ENCODE measurements around the gene ARX.

Gene ARX

GRCh38 chrX:25023908-25024307 is 8.1 kb upstream of the ARX start:
- H3K4me3 ChIP-seq (ENCODE audit: low read length), result no peak overlapping the region
- TF ChIP-seq CTCF (conservative IDR thresholded peaks at IDR 0.05; ENCODE audit: low read length), result no peak
- DNase-seq (ENCODE audit: low read depth), result no peak

- H3K4me3 ChIP-seq (ENCODE audit: low read length), result no peak overlapping the region
- TF ChIP-seq CTCF (conservative IDR thresholded peaks at IDR 0.05; ENCODE audit: low read length), result no peak
- no peak for DNase-seq (ENCODE audit: low read depth)
Observed at GRCh38 chrX:25022499-25023325, 6.9 kb upstream of the ARX start.

- DNase-seq (ENCODE audit: low read depth), result no peak
- TF ChIP-seq CTCF (conservative IDR thresholded peaks at IDR 0.05; ENCODE audit: low read length), result peak; percentile 23; the same call in 1 of the 2 replicates
- no peak overlapping the region for H3K4me3 ChIP-seq (ENCODE audit: low read length)
Observed at GRCh38 chrX:25020905-25021449, 5.2 kb upstream of the ARX start.

GRCh38 chrX:25020391-25020904 is 4.7 kb upstream of the ARX start:
- no peak for DNase-seq (ENCODE audit: low read depth)
- no peak overlapping the region for H3K4me3 ChIP-seq (ENCODE audit: low read length)
- TF ChIP-seq CTCF (conservative IDR thresholded peaks at IDR 0.05; ENCODE audit: low read length), result no peak

GRCh38 chrX:25019707-25020390 is 4.1 kb upstream of the ARX start:
- no peak for TF ChIP-seq CTCF (conservative IDR thresholded peaks at IDR 0.05; ENCODE audit: low read length)
- no peak for DNase-seq (ENCODE audit: low read depth)
- H3K4me3 ChIP-seq (ENCODE audit: low read length), result no peak overlapping the region

GRCh38 chrX:25018682-25019081 is 2.9 kb upstream of the ARX start:
- H3K4me3 ChIP-seq (ENCODE audit: low read length), result no peak overlapping the region
- no peak for TF ChIP-seq CTCF (conservative IDR thresholded peaks at IDR 0.05; ENCODE audit: low read length)
- no peak for DNase-seq (ENCODE audit: low read depth)
